HCT116 (cell line): ENCODE measurements around the gene HMX1. TPM values are rescaled to one million over a fixed set of nuclear protein-coding genes. Genes with fewer than 3 reads are reported as not detected.
A peak's percentile ranks its signal among the peaks of the same experiment; 100 is the strongest.

Experiments
- ATAC-seq: fragments of 200-7000 bp; cut with Tn5 transposase; 2 replicates; pipeline ENCODE4 v1.9.1; 2020; ENCODE audit warnings: mild to moderate bottlenecking, moderate library complexity
- BruUV-seq: library from RNA; stranded (reverse); fragments of 400-500 nt; replicated peaks from 2 replicates; lab custom pipeline; 2021; lab: Mats Ljungman, UMichigan
- CTCF ChIA-PET: fragments of 300-600 bp; sonication (Branson Sonifier 250); formaldehyde crosslinking; loops from one replicate; lab custom pipeline; 2021; ENCODE audit warnings: antibody characterized with exemption; lab: Charles Lee
- POLR2A ChIA-PET: fragments of 300-600, 350-600 bp; sonication (Branson Sonifier 250); formaldehyde crosslinking; loops from one replicate; lab custom pipeline; 2021; ENCODE audit warnings: antibody characterized with exemption; lab: Charles Lee
- RAD21 ChIA-PET, 2 experiments: fragments of 300-600 bp; sonication (Branson Sonifier 250); formaldehyde crosslinking; loops; one replicate each; lab custom pipeline; 2023; ENCODE audit warnings: low total read pairs in 2 of 2; ENCODE audit not compliant: uncharacterized antibody in 2 of 2, unreplicated experiment in 2 of 2, low non-redundant PET in 1 of 2; lab: Charles Lee
- DNase-seq: peaks from one replicate; pipeline ENCODE4 v3.0.0-alpha.2; 2010; ENCODE audit warnings: low read depth, low spot score
- H2AFZ ChIP-seq: fragments of 200-600 bp; shearing (Covaris generic), sonication (generic); 2 replicates; pipeline ENCODE4 v1.6.1; 2017; ENCODE audit warnings: low read depth, mixed run types, mixed read lengths, antibody characterized with exemption, low read length; ENCODE audit not compliant: poor library complexity, severe bottlenecking
- H3K27ac ChIP-seq: 2 replicates; pipeline ENCODE4 v1.5.1; 2012; ENCODE audit warnings: low read depth, low read length
- H3K27me3 ChIP-seq: fragments of 200-600 bp; sonication (generic); 2 replicates; pipeline ENCODE4 v1.6.1; 2016; ENCODE audit warnings: mixed run types, low read length, mixed read lengths; ENCODE audit not compliant: insufficient read depth
- H3K36me3 ChIP-seq, 2 experiments: fragments of 200-500 bp in 1 of 2; fragments of 200-600 bp in 1 of 2; sonication (Bioruptor generic) in 1 of 2; sonication (generic) in 1 of 2; 2 replicates each; pipeline versions ENCODE4 v1.5.1 to v1.6.1; 2014 to 2016; ENCODE audit warnings: low read length in 2 of 2, inconsistent platforms in 1 of 2, mixed read lengths in 1 of 2, mixed run types in 1 of 2; ENCODE audit not compliant: insufficient read depth in 2 of 2, control insufficient read depth in 1 of 2
- H3K4me1 ChIP-seq, 2 experiments: fragments of 200-600 bp in 1 of 2; sonication (generic) in 1 of 2; 2 replicates each; pipeline versions ENCODE4 v1.5.1 to v1.6.1; 2012 to 2017; ENCODE audit warnings: low read length in 2 of 2, inconsistent platforms in 1 of 2, mild to moderate bottlenecking in 1 of 2, mixed read lengths in 1 of 2, mixed run types in 1 of 2, moderate library complexity in 1 of 2; ENCODE audit not compliant: insufficient read depth in 2 of 2, control insufficient read depth in 1 of 2
- H3K4me2 ChIP-seq: fragments of 200-600 bp; sonication (generic); 2 replicates; pipeline ENCODE4 v1.6.1; 2017; ENCODE audit warnings: mixed run types, low read length, mixed read lengths
- H3K4me3 ChIP-seq, 2 experiments: fragments of 200-600 bp in 1 of 2; sonication (generic) in 1 of 2; replicated peaks in 1 of 2; 2 replicates each; pipeline ENCODE4 v1.5.1; 2011 to 2016; ENCODE audit warnings: low read length in 2 of 2, control low read depth in 1 of 2, low read depth in 1 of 2, mild to moderate bottlenecking in 1 of 2, mixed read lengths in 1 of 2, mixed run types in 1 of 2
- H3K79me2 ChIP-seq: fragments of 200-600 bp; sonication (generic); 2 replicates; pipeline ENCODE4 v1.6.1; 2017; ENCODE audit warnings: mild to moderate bottlenecking, mixed run types, low read length, moderate library complexity, mixed read lengths; ENCODE audit not compliant: insufficient read depth
- H3K9ac ChIP-seq: fragments of 200-600 bp; sonication (generic); 2 replicates; pipeline ENCODE4 v1.6.1; 2016; ENCODE audit warnings: low read length, mixed read lengths
- H3K9me2 ChIP-seq: fragments of 200-600 bp; sonication (generic), shearing (Covaris generic); 2 replicates; pipeline ENCODE4 v1.6.1; 2017; ENCODE audit warnings: mixed run types, mild to moderate bottlenecking, moderate library complexity; ENCODE audit not compliant: insufficient read depth
- H3K9me3 ChIP-seq, 2 experiments: fragments of 200-500 bp in 1 of 2; fragments of 200-600 bp in 1 of 2; sonication (Bioruptor generic) in 1 of 2; sonication (generic) in 1 of 2; 2 replicates each; pipeline ENCODE4 v1.6.1; 2014 to 2017; ENCODE audit warnings: low read length in 2 of 2, mixed read lengths in 2 of 2, inconsistent platforms in 1 of 2, low read depth in 1 of 2, mild to moderate bottlenecking in 1 of 2, mixed run types in 1 of 2, moderate library complexity in 1 of 2; ENCODE audit not compliant: control insufficient read depth in 1 of 2, insufficient read depth in 1 of 2
- H4K20me1 ChIP-seq: fragments of 200-600 bp; sonication (generic), shearing (Covaris generic); 2 replicates; pipeline ENCODE4 v1.6.1; 2017; ENCODE audit warnings: mixed run types, mild to moderate bottlenecking, moderate library complexity; ENCODE audit not compliant: insufficient read depth
- ELF1 ChIP-seq: IDR thresholded peaks from 2 replicates; pipeline ENCODE4 v1.6.1; 2012; ENCODE audit warnings: low read depth, borderline replicate concordance
- EZH2 ChIP-seq: fragments of 200-600 bp; sonication (generic); IDR thresholded peaks from 2 replicates; pipeline ENCODE4 v1.6.1; 2017; ENCODE audit warnings: antibody characterized with exemption, mixed run types
- EZH2phosphoT487 ChIP-seq: fragments of 200-600 bp; IDR thresholded peaks from 2 replicates; pipeline ENCODE4 v1.6.1; 2018; ENCODE audit warnings: antibody characterized with exemption, borderline replicate concordance
- FOSL1 ChIP-seq: IDR thresholded peaks from 2 replicates; pipeline ENCODE4 v1.6.1; 2012; ENCODE audit warnings: low read depth
- JUND ChIP-seq: IDR thresholded peaks from 2 replicates; pipeline ENCODE4 v1.6.1; 2012
- REST ChIP-seq: IDR thresholded peaks from 2 replicates; pipeline ENCODE4 v1.6.1; 2012; ENCODE audit warnings: low read depth
- TCF7L2 ChIP-seq: IDR thresholded peaks from 2 replicates; pipeline ENCODE4 v1.7.0; 2011; ENCODE audit warnings: borderline replicate concordance, inconsistent platforms; ENCODE audit not compliant: insufficient read depth, insufficient read length; ENCODE audit errors: extremely low read depth
- ZBTB33 ChIP-seq: IDR thresholded peaks from 2 replicates; pipeline ENCODE4 v1.6.1; 2011; ENCODE audit warnings: mild to moderate bottlenecking, low read length, moderate library complexity; ENCODE audit not compliant: insufficient replicate concordance; ENCODE audit errors: extremely low read depth
- intact Hi-C: fragments of 100-400 bp; cut with micrococcal nuclease; formaldehyde crosslinking; loops from 2 replicates; pipeline ENCODE4 v1.10.0; 2022
- total RNA-seq: library from RNA; stranded (reverse); gene quantifications from one replicate; pipeline ENCODE4 v1.2.1, GENCODE V29; 2021; ENCODE audit not compliant: unreplicated experiment

The HMX1 gene
- total RNA-seq, 1 experiment from 2014 or later: 0.39 TPM

GRCh38 chr4:8846046-8846720 lies 25.5 kb downstream of the HMX1 start:
- no peak for TF ChIP-seq ZBTB33
- TF ChIP-seq FOSL1: no peak
- no peak for TF ChIP-seq JUND
- TF ChIP-seq EZH2phosphoT487: no peak
- no peak for TF ChIP-seq EZH2
- no peak for TF ChIP-seq ELF1
- TF ChIP-seq REST: no peak
- no peak for TF ChIP-seq TCF7L2
- DNase-seq: no peak

More at GRCh38 chr4:8846046-8846720, 25.5 kb downstream of the HMX1 start:
- no peak overlapping the region for H3K4me2 ChIP-seq
- H3K4me1 ChIP-seq: peaks cover 12 to 18% of the 10 kb centered on the region in 2 experiments; a peak in 3 of 4 replicates
- H3K4me3 ChIP-seq: no peak overlapping the region
- no peak overlapping the region for H3K27ac ChIP-seq
- intact Hi-C loops: no loop called here
- peaks cover 7% of the 10 kb centered on the region for H3K27me3 ChIP-seq
- ChIA-PET RAD21 (no interaction called here), POLR2A (no interaction called here), CTCF (no interaction called here)
- no peaks in the 10 kb centered on the region for H3K36me3 ChIP-seq
- H3K9ac ChIP-seq: no peak overlapping the region
- ATAC-seq: peak; percentile 36; the same call in 1 of the 2 replicates
- no peak overlapping the region for H2AFZ ChIP-seq
- no peaks in the 10 kb centered on the region for H3K9me2 ChIP-seq
- no peaks in the 10 kb centered on the region for H3K79me2 ChIP-seq
- no peaks in the 10 kb centered on the region for H3K9me3 ChIP-seq
- no peaks in the 10 kb centered on the region for H4K20me1 ChIP-seq
- BruUV-seq: no TSS peak
